ENCODE measurements around the gene B4GALT2.

The B4GALT2 gene

DNA sequence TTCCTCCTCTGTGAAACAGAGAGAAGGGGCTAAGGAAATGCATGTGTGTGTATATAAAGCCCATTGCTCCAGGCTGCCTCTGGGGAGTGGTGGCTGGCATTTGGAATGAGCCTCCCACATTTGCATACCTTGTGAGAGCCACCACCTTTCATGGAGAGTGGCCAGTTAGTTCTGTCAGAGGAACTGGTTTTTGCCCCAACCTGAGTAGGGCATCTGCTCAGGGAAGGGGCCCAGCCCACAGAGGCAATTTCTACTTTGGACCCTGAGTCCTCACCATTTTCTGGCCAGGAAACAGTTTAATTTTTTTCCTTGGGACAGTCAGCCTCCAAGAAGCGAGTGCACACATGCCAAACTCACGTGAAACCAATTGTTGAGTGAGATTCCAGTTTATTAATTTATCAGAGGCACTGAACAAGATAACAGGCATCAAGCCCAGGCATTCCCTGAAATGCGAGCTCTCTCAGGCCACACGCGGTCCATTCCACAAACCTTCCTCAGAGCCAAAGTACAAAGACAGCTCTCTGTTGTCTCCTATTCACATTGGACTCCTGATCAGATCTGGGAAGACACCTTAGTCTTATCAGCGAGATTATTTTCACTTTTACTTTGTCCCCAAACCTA, 53.3 kb downstream of the B4GALT2 start:
- no peak for DNase-seq

DNA sequence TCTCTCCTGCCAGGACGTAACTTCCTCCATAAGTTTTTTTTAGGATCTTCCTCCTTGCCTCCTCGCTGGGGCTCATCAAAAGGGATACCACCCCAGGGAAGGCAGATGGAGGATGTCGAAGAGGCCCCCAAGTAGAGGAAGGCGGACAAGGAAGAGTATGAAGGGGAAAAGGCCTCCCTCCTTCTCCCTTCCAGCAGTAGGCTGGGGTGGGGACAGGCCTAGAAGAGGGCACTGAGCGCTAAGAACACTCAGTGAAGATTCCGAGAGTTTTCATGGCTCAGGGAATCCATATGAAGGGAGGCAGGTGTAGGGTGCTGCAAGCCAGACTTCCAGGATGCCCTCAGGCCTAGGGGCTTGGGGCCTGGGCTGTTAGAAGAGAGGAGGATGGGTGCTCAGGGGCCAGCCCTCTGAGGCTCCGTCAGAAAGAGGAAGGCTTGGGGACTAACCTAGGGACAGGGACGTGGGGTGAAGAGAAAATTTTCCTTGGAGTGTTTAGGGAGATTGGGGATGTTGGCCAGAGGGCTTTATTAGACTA, 54.1 kb downstream of the B4GALT2 start:
- DNase-seq = no peak

DNA sequence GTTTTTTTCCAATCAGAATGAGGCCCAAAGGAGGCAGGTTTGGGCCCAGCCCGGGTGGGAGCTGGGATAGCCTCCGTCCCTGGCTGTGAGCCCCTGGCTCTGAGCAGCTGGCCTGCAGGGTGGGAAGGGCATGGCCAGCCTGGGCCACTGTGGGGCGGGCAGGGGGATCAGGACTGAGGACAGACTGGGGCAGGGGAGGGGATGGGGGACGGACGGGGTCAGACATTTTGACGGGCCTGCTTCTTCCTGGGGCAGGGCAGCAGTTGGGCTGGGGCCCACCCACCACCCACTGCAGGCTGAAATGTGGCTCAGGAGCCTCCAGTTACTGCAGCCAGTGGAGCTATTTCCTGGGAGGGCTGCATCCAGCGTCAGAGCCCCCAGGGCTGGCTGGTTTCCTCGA, 54.7 kb downstream of the B4GALT2 start:
- DNase-seq = no peak

DNA sequence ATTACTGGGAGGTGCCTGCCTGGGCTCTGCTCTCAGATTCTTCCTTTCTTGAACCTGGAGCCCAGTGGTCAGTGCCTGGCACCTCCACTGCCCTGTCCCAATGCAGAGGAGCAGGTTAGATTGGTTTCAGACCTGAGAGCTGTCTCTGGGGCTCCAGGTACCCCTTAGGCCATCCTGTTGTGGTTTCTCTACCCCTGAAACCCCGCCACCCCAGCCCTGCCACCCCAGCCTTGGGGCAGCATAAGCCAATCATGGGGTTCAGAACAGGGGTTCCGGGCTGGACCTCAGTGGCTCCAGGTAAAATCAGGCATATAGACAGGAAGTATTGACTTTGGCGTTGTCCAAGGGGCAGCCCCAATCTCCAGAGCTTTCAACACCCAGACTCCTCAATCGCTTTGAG, 55.4 kb downstream of the B4GALT2 start:
- no peak for DNase-seq

DNA sequence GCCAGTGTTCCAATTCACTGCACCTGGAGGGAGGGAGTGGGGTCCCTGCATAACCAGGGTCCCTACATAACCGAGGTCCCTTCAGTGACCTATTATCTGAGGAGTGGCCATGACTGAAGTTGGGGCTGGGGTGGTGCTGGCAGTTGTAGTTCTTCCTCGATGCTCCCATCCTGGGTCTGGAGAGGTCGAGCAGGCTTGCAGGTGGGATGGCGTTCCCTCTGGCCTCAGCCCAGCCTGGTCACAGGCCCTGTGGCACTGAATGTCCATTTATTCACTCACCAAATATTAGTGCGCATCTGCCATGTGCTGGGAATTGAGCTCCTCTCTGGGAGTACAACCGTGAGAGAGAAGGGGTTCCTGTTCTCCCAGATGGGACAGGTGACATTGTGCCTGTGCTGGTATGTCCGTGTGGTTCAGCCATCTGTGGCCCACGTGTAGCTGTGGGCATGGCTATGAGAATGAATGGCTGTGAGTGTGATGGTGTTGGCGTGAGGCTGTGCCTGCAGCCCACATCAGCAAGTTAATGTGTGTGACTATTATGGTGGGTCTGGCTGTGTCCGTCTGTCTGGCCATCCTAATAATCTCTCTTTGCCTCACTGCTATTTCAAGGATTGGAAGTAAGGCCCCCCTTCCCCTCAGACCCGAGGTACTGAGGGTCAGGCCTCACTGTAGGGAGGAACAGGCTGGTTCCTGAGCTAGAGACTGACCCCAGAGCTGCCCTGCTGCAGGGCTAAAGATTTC, 56.1 kb downstream of the B4GALT2 start:
- DNase-seq = no peak

DNA sequence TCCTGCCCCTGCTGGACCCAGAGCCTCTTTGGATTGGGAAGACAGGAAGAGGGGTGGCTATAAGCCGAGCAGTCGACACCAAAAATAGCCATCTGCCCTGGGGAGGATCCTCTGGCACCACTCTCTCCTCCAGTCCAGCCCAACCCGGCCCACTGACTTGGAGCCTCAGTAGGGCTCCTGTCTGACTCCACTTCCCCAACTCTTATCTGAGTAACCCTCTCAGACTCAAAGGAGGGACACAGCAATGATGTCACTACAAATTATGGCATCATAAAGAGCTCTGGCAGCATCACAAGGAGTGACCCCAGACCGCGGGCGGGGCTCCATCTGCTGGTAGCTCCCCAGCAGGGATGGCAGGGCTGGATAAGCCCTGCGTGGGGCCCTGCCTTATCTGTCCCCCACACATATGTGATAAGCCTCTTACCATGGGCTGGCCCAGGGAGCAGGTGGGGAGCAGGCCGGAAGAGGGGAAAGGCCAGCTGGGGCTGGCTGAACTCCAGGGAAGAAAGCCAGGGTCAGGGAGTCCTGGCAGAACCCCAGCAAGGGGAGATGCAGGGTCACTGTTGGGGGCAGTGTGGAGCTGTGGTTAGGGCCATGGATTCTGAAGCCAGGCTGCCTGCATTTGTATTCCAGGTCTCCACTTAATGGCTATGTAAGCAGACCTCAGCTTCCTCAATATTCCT, 56.9 kb downstream of the B4GALT2 start:
- no peak for DNase-seq

DNA sequence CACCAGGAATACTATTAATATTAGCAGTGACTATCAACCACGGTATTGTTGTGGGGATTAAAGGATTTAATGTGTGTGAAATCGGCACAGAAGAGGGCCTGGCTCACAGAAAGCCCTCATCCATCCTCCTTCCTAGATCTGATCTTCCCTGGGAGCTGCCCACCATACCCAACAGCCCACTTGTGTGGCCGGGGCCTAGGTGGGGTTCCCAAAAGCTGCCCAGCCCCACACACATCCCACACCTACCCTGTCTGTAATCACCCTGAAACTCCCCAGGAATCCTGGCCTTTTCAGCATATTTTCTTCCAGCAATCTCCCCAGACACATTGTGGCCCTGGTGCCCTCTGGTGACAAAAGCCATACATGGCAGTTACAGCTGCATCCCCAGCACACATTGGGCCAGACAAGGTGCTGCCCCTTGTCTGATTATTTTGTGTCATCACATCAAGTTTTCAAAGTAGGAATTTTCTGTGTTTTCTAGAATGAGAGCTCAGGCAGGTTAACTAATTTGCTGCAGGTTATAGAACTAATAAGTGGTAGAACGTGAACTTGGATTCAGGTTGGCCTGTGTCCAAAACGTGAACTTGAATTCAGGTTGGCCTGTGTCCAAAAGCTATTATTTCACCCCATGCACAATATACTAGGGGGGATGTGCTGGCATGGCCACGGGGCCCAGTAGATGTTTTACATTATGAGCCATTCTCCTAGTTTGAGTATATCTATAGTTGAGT, 57.6 kb downstream of the B4GALT2 start:
- DNase-seq = peak; percentile 52 to 84

DNA sequence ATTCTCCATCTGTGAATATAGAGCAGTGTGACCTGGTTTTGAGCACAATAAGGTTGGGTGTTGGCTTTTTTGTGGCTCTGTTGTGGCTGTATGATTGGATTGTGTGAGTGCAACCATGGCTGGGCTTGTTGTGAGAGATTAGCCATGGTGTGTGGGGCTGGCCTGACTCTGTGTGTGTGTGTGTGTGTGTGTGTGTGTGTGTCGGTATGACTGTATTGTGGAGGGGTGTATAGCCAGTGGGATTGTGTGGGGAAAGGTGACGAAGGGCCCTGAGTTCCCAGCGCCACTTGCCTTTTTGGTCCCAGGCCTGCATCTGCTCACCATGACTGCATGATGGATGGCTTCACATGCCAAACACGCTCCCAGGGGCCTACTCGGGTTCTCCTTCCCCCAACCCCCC, 58.1 kb downstream of the B4GALT2 start:
- no peak for DNase-seq

DNA sequence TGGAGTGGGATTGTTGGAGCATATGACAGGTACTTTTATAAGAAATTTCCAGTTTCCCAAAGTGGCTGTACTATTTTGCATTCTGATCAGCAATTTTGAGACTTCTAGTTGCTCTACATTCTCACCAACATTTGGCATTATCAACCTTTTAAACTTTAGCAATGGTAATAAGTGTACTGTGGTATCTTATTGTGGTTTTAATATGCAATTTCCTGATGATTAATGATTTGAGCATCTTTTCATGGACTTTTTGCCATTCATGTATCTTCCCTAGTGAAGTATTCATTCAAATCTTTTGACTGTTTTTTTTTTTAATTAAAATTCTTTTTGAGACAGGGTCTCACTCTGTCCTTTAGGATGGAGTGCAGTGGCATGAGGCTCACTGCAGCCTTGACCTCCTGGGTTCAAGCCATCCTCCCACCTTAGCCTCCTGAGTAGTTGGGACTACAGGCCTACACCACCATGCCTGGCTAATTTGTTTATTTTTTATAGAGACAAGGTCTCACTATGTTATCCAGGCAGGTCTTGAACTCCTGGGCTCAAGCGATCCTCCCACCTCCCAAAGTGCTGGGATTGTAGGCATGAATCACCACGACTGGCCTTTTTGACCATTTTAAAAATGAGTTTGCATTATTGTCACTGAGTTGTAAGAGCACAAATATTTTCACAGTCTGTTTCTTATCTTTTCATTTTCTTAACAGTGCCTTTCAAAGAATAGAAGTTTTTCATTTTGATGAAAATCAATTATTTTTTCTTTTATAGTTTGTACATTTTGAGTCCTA, 60.1 kb downstream of the B4GALT2 start:
- DNase-seq = no peak

DNA sequence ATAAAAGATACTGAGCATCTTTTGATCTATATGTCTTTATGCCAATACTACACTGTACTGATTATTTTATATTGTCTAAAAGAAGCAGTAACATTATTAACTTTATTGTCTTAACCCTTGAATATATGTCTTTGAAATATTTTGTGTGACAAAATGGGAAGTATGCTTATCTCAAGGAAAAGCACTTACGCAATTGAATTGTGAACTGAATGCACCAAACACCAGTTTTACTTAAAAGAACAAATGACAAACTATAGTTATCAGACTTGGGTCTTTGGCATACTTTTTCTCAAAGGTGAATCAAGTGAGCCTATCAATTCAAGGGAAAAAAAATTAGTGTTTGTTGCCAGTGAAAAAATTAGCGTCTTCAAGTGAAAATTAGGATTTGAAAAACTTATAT, 61.4 kb downstream of the B4GALT2 start:
- DNase-seq = peak in 1 of 2 donors; percentile 12

All from inflammatory macrophage treated with lipopolysaccharide for 1 hour (primary cell).